Brain pericyte (primary cell): ENCODE measurements around the gene GJD4.

Experiments used
- DNase-seq: peaks from one replicate; pipeline ENCODE4 v3.0.0-alpha.2; 2012; ENCODE audit warnings: low read depth, low spot score

GJD4 gene

DNA sequence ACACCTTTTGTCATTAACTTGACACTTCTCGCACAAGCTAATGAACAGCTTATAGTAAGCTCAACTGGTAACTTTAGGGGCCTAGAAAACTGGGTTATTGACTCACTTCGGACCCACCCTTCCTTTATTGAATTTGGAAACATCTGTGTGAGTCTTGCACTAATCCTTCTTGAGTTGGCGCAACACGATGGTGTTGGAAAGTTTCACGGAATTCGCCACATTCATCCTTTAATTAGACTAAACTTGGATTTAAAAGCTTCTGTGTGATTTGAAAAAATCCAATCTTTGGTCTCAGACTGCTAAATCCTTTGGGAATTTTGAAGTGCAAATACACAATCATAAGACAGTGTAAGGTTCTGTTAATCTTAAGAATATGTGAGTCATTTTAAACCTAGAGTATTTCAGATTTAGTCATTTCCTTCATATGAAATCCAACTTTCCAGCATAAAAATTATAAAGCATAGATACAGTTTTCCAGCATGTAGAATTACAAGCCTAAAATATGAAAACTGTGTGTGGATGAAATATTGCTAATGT lies 21.9 kb downstream of the GJD4 start:
- no peak for DNase-seq

DNA sequence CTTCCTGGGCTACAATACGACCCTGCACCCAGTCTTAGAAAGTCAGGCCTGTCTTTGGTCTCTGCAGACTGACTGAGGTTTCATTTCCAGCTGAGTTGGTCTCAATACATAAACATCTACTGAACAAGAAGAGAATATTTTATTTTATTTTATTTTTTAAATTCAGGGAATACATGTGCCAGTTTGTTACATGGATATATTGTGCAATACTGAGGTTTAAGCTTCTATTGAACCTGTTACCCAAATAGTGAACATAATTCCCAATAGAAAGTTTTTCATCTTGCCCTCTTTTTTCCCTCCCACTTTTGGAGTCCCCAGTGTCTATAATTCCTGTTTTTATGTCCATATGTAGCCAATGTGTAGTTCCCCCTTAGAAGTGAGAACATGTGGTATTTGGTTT lies 26.3 kb downstream of the GJD4 start:
- no peak for DNase-seq

DNA sequence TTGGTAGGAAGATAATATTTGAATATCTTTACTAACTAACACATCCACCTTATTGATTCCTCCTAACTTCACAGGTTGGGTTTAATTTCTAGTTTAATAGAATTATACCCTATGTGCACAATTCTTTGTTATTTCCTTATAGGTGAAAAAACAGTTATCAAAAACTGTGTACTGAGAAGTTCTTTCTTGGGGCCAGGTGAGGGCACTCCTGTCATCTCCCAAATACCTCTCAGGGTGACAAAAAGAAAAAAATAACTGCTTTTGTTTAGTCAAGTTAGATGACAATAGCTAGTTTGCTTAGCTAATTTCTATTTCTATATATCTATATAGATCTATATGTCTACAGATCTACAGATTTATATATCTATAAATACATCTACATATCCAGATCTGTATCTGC lies 26.9 kb downstream of the GJD4 start:
- no peak for DNase-seq

DNA sequence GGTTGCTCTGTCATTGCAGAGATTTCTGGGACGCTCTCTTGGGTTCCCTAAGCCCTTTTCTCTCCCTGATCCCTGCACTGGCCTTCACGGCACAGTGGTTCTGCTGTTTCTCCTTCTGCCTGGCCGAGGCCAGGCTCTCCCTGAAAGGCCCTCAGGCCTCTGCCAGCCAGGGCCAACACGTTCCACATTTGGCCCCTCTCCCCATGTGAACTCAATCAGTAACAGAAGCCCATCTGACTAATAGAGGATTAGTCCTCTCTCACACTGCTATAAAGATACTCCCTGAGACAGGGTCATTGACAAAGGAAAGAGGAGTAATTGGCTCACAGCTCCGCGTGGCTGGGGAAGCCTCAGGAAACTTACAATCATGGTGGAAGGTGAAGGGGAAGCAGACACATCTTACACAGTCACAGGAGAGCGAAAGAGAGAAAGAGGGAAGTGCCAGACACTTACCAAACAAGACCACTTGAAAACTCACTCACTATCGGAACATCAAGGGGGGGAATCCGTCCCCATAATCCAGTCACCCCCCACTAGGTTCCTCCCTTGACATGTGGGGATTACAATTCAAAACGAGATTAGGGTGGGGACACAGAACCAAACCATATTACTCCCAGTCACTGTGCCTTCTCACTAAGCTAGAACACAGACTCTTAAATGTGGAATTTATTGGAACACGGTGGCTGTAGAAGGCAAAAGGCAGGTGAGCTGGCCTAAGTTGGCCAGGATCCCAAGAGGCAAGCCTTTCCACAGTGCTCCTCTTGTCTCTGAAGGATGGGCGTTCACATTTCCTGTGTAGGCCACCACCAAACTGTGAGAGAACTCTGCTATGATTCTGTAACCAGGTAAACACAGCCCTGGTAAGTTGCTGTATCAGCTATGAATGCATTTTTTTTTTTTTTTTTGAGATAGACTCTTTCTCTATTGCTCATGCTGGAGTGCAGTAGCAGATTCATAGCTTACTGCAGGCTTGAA lies 28.2 kb downstream of the GJD4 start:
- no peak for DNase-seq

- no peak for DNase-seq
Measured at GRCh38 chr10:35635576-35635975, 30.4 kb downstream of the GJD4 start.

DNA sequence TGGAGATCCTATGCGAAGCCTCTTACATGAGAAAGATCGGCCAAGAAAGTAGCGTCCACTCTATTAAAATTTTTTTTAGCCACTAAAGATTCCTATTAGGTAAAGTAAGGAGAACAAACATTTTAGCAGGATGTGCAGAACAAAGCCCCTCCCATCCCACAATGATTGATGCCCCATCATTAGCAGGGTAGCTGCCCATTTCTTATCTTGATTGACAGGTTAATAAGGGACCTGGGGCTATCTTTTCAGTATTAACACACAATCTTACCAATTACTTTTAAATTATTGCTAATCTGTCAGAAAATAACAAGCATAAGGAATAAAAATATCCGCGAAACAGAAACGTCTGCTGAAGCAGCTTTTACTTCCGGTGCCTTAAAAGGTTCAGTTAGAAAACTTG lies 31.8 kb downstream of the GJD4 start:
- DNase-seq, result no peak

GRCh38 chr10:35637462-35637861 lies 32.3 kb downstream of the GJD4 start:
- no peak for DNase-seq

- DNase-seq, result no peak
Measured at GRCh38 chr10:35638101-35638500, 33.0 kb downstream of the GJD4 start.

DNA sequence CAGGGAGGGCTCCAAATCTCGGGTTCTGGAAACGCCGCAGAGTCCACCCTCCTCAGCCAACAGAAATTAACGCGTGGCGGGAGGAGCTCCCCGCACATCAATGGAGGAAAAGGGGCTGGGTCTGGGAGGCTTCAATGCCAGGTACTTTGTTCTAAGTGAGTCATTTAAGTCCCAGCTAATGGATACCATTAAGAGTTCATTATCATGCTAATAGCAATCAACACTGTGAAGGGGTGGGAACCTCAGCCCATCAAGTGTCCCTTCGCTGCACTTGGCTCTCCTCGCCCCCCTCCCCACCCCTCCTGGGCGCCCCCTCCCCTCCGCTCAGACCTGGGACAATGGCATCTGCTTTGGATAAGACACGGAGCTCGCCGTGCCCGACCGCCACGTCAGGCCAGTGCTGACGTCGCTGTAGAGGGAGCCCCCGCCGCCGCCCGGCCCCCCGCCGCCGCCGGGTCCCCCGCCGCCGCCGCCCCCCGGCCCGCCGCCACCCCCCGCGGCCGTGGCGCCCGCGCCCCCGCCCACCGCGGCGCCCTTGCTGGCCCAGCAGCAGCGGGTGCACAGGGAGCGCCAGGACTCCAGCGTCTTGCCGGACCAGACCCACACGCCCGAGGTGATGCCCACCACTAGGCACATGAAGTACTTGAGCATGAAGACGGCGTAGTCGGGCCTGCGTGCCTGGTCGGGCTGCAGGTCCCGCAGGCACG lies 34.0 kb downstream of the GJD4 start:
- no peak for DNase-seq

- DNase-seq, result no peak
Measured at GRCh38 chr10:35639728-35640401, 34.7 kb downstream of the GJD4 start.

- peak; percentile 22 for DNase-seq
Measured at GRCh38 chr10:35640474-35640873, 35.3 kb downstream of the GJD4 start.

DNA sequence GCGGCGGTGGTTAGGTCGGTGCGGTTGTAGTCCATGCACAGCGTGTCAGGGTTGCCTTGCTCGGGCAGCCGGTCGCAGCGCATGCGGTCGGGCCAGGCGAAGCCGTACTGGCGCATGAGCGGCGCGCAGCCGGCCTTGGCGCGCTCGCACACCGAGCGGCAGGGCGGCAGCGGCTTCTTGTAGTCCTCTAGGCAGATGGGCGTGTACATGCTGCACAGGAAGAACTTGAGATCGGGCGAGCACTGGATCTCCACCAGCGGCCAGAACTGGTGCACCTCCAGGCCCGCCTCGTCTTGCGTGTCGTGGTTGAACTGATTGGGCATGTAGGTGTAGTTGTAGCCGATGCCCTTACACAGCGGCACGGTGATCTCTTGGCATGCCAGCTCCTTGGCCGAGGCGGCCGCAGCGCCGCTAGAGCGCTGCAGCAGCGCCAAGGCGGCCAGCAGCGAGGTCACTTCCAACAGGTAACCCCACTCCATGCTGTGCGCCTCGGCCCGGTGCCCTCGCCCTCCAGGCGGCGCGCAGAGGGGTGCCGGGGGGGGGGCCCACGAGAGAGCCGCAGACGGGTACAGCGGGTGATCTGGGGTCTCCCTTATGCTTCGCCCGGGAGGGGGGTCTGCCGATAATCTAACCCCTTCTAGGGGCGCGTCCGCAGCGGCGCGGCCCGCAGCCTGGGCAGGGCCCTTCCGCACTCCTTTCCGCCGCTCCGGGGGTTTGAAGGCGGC lies 36.0 kb downstream of the GJD4 start:
- peak; percentile 40 for DNase-seq

GRCh38 chr10:35641676-35642034 lies 36.5 kb downstream of the GJD4 start:
- DNase-seq, result no peak

- DNase-seq, result peak; percentile 48
Measured at GRCh38 chr10:35642035-35642792, 37.1 kb downstream of the GJD4 start, which contains the start of gene FZD8. Gene FZD8 (minus strand): TSS chr10:35642296. CDS start chr10:35641429, 867 bp downstream.

DNA sequence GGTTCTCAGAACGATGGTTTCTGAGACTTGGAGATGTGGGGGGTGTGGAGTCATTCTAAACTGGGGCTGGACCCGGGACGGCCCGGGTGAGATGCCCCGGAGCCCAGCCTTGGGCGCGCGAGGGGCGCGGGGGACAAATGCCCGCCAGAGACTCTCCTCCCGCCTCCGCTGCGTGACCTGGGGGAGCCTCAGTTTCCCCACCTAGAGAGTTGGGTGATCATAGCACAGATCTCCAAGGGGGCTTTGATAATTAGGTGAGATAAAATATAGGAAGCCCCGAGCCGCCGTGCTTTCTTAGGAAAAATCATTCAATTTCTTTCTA lies 37.6 kb downstream of the GJD4 start:
- DNase-seq, result no peak

DNA sequence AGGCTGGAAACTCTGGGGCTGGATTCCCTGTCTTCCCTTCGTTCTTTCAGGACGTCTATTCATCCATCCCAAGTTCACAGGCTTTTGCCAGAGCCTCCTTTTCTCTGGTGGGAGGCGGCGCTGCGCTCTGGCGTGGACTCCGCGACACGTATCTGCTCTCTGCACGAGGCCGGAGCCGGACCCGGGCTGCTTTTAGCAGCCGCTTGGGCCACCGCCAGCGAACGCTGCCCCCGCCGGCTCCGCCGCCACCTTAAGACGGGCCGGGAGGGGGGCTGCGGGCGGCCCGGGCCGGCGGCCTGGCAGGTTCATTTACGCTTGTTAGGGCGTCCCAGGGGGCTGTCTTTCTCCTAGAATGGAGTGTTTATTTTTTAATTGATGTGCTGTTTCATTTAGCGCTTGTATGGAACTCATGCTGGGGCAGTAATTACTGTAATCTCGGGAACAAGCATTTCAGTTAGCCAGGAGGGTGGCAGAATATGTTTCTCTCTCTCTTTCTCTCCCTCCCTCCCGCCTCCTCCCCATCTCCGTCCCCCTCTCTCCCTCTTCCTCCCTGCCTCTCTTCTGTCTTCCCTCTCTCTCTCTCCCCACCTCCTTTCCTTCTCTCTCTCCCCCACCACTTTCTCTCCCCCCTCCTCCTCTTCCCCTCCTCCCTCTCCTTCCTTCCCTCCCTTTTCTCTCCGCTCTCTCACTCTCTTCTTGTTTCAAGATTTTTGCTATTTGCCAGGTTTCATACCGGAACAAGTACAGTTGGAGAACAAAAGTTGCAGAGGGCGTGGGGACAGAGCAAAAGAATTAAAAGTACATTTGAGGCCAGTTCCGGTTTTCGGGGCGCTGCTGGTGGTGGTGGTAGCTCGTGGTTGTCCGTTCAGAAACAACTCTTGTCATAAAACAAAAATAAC lies 38.3 kb downstream of the GJD4 start:
- DNase-seq, result no peak

GRCh38 chr10:35644050-35644950 lies 39.2 kb downstream of the GJD4 start:
- no peak for DNase-seq

GRCh38 chr10:35650894-35651293 lies 45.8 kb downstream of the GJD4 start:
- no peak for DNase-seq

DNA sequence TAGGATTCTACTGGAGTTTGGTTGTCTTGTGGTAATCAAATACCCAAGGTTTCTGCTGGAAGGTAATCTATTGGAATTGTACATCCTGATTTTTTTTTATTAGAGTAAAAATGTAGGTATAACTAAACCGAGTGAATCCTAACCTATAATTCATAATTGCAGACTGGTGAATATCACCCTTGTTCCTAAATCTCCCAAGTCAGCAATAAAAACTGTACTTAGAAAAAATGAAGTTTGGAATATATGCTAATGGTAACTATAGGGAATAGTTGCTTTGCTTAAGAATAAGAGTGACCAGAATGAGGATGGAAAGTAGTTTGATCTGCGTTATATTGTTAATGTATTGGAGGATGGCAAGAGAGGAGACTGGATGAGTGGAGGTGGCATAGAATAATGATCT lies 47.7 kb downstream of the GJD4 start:
- no peak for DNase-seq
